Heart left ventricle (tissue), 13 donors: ENCODE data around the gene WIPF2.
"Not testable (repeated sequence)": the region's sequence is repeated elsewhere in the genome, so short reads cannot be mapped to it uniquely, and the experiment has no call there.

Source experiments
- POLR2A ChIP-seq, 2 donors: fragments of 450-650 bp; IDR thresholded peaks; one replicate each; pipeline ENCODE4 v1.6.1; 2017; ENCODE audit warnings: antibody characterized with exemption in 2 of 2, mild to moderate bottlenecking in 2 of 2, moderate library complexity in 2 of 2
- TF ChIP-seq, protein P1 (sequence below), 12 donors: fragments of 200-600 bp; sonication (generic) in 4 of 12; IDR thresholded peaks; one replicate each; pipeline versions ENCODE4 v1.5.0 to v1.8.0; 2018 to 2022; ENCODE audit warnings: antibody characterized with exemption in 12 of 12, mild to moderate bottlenecking in 5 of 12
- donor health status: ischemic (EF 13 %, LVEDD 7.1; RV severe dilation, severe dysfunction).
- donor health status: DM: no; HTN: yes; CAD: no.
- donor health status: DM: no; HTN: no; CAD: no.
- donor health status: ischemic (EF 25% LVEDD 6.9; RV normal size, moderate dysfunction).
- donor health status: ischemic (EF 25% LVEDD 5.7; RV mildly dilated, moderate dysfunction).
- donor health status: ischemic (EF 35%, LVEDD 5.7; RV mildly dilated, moderate dysfunction).
- donor health status: nonischemic (EF 11% LVEDD 7.7; RV severe dilation, severe dysfunction).
- donor health status: DM: yes; HTN: yes; CAD: no.
- donor health status: PGD.
- donor health status: ischemic (EF 29% LVEDD 5.4; RV normal size, mild dysfunction).
- donor health status: nonischemic (EF 23%, LVEDD 6.1; RV moderate dilation, normal function).

DNA sequence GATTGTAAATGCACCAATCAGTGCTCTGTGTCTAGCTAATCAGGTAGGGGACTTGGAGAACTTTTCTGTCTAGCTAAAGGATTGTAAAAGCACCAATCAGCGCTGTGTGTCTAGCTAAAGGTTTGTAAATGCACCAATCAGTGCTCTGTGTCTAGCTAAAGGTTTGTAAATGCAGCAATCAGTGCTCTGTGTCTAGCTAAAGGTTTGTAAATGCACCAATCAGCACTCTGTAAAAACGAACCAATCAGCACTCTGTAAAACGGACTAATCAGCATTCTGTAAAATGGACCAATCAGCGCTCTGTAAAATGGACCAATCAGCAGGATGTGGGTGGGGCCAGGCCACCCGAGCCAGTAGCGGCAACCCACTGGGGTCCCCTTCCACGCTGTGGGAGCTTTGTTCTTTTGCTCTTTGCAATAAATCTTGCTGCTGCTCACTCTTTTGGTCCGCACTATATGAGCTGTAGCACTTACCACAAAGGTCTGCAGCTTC lies 21.1 kb upstream of the WIPF2 start:
- TF ChIP-seq, protein P1, sequence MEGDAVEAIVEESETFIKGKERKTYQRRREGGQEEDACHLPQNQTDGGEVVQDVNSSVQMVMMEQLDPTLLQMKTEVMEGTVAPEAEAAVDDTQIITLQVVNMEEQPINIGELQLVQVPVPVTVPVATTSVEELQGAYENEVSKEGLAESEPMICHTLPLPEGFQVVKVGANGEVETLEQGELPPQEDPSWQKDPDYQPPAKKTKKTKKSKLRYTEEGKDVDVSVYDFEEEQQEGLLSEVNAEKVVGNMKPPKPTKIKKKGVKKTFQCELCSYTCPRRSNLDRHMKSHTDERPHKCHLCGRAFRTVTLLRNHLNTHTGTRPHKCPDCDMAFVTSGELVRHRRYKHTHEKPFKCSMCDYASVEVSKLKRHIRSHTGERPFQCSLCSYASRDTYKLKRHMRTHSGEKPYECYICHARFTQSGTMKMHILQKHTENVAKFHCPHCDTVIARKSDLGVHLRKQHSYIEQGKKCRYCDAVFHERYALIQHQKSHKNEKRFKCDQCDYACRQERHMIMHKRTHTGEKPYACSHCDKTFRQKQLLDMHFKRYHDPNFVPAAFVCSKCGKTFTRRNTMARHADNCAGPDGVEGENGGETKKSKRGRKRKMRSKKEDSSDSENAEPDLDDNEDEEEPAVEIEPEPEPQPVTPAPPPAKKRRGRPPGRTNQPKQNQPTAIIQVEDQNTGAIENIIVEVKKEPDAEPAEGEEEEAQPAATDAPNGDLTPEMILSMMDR (IDR thresholded peaks at IDR 0.05): not testable (repeated sequence)
- not testable (repeated sequence) for TF ChIP-seq POLR2A (IDR thresholded peaks at IDR 0.05)
